RWPE1 (cell line): Measurements from ENCODE around the gene TDRD3.

Experiments
- CTCF ChIA-PET: fragments of 350-600 bp; sonication (Branson Sonifier 250); formaldehyde crosslinking; extraction: SDS; loops from one replicate; lab custom pipeline; 2021; lab: Yijun Ruan, JAX
- POLR2A ChIA-PET: fragments of 400-600 bp; formaldehyde crosslinking; extraction: SDS; loops from one replicate; lab custom pipeline; 2020; ENCODE audit warnings: antibody characterized with exemption; ENCODE audit not compliant: low non-redundant PET; lab: Yijun Ruan, JAX
- DNase-seq: peaks from one replicate; pipeline ENCODE4 v3.0.0; 2012; ENCODE audit warnings: low spot score
- H3K27ac ChIP-seq: fragments of 450-650 bp; 2 replicates; pipeline ENCODE4 v1.5.1; 2017
- TF ChIP-seq, protein P1 (sequence below): fragments of 450-650 bp; conservative IDR thresholded peaks from 2 replicates; pipeline ENCODE4 v1.5.1; 2017; ENCODE audit warnings: low read depth, mild to moderate bottlenecking

The TDRD3 gene

DNA sequence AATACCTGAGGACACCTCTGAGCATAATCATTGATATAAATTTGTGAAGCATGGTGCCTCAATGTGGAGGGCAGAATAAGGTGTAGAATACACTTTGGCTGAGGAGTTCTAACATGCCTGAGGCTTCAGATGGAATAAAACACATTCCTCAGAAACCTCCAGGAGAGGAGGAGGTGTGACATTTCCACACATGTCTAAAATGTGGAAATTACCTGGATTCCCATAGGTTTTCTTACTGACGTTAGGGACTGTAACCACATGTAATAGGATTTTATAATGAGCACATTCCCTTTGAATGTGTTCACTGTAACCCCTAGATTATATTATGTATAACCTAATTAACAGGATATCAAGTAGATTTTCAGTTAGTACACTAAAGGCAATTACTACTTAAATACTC lies 226.1 kb downstream of the TDRD3 start:
- TF ChIP-seq, protein P1, sequence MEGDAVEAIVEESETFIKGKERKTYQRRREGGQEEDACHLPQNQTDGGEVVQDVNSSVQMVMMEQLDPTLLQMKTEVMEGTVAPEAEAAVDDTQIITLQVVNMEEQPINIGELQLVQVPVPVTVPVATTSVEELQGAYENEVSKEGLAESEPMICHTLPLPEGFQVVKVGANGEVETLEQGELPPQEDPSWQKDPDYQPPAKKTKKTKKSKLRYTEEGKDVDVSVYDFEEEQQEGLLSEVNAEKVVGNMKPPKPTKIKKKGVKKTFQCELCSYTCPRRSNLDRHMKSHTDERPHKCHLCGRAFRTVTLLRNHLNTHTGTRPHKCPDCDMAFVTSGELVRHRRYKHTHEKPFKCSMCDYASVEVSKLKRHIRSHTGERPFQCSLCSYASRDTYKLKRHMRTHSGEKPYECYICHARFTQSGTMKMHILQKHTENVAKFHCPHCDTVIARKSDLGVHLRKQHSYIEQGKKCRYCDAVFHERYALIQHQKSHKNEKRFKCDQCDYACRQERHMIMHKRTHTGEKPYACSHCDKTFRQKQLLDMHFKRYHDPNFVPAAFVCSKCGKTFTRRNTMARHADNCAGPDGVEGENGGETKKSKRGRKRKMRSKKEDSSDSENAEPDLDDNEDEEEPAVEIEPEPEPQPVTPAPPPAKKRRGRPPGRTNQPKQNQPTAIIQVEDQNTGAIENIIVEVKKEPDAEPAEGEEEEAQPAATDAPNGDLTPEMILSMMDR = no peak
- no peak for DNase-seq
- ChIA-PET POLR2A (no interaction called here), CTCF (interaction anchor here (0.7 kb wide), 1 partner anchor 1069 kb away, joined by 3 read pairs; no protein-coding TSS in a partner anchor)
- H3K27ac ChIP-seq = no peak overlapping the region
